Stimulated activated CD8-positive, alpha-beta memory T cell treated with anti-CD3 and anti-CD28 coated beads, Interleukin-12 subunit alpha, Interleukin-12 subunit beta, amount 100 ng/mL, for 24 hours (primary cell): Measurements from ENCODE around the gene OSBP2.

Experiments
- DNase-seq: peaks from one replicate; pipeline ENCODE4 v3.0.0-alpha.2; 2020; ENCODE audit errors: extremely low read depth

Gene OSBP2

DNA sequence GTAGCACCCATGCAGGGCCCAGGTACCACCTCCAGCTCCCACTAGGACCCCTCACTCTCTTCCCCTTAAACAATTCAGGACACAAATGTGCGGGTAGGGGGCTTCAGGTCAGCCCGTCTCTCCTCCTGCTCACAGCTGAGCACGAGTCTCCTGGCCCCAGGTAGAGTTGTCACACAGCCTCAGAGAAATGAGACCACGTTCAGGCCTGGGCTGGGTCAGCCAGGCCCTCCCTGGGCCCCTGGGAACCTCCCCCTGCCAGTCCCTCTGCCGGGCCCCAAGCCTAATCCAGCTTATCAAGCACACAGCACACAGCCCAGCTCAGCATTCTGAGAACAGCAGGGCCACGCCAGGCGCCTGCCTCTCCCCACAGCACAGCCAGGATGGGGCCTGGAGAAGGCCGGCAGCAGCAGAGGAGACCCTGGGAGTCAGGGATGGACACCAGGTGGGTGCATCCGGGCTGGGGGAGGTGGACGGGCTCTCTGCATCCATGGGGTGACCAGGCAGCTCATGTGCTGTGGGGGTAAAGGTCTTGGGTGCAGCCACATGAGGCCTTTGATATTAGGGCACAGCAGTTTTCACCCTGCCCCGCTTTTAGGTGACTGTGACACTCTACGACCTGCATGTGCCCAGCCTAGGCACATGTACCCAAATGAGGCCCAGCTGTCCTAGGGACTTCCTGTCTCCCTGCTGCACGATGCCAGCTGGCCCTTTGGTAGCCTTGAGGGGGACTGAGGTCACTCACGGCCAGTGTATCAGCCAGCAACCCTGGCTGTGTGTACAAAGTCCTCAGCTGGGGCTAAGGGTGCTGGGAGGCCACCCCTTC is 186.9 kb downstream of the OSBP2 start:
- no peak for DNase-seq

DNA sequence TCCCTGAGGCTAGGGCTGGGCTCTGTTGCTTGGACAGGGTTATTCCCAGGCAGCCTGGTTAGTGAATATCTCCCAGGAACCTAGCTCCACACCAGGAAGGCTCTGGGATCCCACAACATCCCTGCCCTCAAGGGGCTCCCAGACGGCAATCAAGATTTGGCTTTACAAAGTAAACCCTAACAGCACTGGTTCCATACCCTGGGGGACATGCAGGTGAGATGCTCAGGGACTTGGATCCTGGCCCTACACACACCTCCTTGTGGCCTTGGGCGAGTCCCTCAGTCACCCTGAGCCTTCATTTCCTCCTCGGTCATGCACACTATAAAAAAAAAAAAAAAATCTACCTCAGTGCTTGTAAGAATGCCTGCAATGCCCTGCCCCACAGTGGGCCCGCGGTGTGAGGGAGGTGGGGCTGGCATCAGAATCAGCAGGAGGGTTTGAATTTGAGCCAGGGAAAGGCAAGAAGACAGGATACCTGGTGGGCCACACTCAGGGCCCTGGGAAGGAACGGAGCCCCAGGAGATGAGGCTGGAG is 187.6 kb downstream of the OSBP2 start:
- no peak for DNase-seq

DNA sequence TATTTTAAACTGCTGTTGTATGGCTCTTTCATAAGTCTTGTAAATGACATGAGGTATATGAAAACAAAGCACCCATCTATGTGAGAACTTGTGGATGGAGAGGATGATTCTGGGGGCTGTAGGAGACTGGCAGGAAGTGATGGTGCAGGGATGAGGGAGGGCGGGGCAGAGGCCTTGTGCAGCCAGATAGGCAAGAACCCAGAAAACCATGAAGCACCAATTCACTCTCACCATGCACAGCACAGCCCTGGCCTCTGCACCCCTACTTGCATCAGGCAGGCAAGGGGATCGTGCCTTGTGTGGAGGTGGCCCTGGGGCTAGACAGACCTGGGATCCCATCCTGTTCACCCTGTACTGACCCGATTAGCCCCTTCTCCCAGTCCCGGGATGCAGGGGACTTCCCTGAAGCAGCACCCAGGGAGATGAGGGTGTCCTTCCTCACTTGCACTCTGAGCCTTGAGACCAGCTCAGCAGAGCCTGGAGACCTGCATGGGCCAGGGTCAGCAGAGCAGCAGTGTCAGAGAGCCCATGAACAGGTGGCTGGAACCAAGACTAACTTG is 188.4 kb downstream of the OSBP2 start:
- no peak for DNase-seq

DNA sequence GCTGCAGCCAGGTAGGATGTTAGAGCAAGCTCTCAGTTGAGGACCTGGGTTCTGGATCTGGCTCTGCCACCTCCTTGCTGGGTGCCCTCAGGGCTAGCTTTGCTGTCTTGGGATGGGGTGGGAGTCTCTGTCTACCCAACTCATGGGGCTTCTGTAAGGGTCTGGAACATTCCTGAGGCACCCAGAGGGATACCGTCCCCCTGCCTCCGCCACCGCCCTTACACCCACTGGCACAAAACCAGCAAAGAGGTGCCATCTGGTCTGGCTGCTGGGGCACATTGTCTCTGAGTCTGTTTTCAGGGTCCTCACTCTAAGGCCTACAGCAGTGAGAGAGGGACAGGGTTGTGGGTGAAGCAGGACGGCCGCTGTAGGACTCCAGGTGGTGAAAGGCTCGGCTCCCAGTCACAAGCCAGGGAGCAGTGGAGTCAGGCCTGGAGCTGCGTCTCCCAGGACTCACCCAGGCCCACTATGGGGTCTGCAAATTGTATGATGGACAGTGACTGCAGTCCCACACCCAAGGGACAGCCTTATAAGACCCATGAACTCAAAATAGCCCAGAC is 189.0 kb downstream of the OSBP2 start:
- DNase-seq: no peak

DNA sequence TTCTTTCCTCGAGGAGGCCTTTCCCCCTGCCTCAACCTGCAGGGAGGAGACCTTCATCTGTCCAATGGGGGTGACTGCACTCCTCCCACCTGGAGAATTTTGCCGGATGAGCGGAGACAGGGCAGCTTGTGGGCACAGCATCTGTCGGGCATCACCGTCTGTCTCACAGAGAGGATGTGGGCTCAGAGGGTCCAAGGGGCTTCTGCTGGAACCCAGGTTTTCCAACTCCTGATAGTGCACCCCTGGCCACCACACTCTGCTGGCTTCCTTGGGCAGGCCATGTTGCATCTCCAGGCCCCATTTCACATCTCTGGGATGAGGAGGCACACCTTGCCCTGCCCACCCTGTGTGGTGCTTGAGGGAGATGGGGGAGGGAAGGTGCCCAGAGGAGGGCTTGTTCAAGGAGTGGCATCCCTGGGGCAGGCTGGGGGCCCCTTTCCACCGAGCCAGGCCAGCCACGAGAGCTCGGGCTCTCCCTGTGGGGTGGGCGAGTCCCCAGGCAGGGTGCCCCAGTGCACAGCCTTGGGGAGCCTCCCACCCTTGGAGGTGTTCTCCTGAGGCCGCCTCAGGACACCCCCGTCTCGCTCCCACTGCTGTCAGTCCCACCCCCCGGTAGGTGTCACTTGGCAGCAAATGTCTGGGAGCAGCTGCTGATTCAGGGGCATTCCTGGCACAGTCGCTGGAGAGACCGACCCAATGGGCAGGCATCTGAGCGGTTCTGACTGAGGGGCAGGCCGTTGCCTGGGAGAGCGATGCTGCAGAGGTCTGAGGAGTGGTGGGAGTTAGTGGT is 189.7 kb downstream of the OSBP2 start:
- DNase-seq: no peak

DNA sequence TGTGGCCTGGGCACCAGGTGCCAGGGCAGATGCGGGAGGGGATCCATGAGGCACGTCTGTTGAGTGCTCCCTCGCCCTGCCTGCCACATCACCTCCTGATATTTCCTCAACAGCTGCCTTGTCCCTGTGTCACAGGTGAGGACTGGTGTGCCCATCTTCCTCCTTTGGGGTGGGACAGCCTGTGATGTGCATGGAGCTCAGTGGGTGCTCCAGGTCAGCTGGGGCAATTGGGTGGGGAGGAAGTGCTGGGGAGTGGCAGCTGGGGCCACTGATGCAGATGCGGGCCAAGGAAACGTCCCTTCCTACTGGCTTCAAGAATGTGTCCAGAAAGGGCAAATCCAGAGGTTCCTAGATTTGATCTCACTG is 190.3 kb downstream of the OSBP2 start:
- no peak for DNase-seq

DNA sequence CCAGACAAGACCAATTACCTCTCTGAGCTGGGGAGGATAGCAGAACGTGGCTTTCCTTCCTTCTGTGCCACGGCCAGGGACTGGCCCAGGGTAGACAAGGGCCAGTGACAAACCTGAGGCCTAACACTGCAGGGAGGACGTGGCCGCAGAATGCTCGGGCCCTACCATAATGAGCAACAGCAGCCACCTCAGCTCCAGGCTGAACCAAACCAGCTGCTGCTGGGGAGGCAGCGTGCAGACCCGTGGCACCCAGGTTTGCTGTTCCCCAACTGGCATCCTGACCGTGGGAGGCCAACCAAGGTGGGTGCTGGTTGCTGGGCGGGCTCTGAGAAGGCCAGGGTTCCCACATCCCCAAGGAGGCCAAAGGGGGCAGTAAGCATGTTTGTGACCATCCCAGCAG is 190.9 kb downstream of the OSBP2 start:
- no peak for DNase-seq

DNA sequence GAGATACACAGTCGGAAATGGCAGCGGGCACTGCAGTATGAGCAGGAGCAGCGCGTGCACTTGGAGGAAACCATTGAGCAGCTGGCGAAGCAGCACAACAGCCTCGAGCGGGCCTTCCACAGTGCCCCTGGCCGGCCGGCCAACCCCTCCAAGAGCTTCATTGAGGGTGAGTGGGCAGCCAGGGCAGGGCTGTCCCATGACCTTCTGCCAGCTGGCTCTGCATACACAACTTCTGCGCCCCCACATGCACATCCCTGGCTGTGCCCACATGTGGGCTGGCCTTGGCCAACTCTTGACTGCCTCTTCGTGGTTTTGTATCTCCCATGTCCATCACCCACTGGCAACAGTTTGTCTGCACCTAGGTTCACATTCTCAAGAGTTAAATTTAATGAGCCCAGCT is 192.8 kb downstream of the OSBP2 start:
- DNase-seq: no peak

DNA sequence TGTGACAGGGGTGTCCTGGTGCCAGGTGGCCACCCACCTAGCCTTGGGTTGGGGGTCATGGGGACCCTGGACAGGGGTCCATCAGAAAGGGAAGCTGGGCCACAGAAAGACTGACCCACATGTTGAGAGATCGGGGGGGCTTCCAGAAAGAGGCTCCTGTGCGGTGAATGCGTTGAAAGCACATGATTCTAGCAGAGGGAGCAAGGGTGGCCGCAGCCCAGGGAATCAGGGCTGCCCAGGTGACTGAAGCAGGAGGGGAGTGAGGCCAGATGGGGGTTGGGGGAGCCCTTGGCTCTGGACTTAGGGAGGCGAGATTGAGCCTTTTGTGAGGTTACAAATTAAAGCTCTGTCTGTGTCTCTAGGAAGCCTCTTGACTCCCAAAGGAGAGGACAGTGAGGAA is 193.2 kb downstream of the OSBP2 start:
- DNase-seq: no peak

DNA sequence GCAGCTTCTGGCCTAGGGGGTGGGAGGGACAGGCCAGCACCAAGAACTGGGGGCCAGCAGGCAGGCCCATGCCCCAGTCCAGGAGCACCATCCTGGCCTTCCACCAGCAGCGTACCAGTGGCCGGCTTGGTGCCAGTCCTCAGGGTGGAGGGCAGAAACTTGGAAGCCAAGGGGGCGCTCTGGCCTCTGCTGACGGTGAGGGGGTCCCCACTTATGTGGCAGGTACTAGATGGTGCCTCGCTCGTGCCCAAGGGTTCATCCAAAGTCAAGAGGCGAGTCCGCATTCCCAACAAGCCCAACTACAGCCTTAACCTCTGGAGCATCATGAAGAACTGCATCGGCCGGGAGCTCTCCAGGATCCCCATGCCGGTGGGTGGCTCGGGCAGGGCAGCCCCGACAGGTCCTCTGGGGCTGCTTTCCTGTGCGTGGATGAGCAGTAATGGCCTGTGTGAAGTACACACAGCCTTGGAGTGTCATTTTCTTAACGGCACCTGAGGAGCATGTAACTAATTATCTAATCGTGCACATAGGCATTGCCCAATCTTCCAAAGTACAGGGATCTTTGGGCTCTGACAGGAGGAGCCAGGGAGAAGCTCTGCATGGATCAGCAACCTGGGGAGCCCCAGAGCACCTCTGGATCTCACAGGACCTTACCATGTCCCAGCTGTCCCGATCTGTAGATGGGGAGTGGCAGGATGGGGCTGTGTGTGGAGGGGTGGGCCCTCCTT is 194.8 kb downstream of the OSBP2 start:
- no peak for DNase-seq

DNA sequence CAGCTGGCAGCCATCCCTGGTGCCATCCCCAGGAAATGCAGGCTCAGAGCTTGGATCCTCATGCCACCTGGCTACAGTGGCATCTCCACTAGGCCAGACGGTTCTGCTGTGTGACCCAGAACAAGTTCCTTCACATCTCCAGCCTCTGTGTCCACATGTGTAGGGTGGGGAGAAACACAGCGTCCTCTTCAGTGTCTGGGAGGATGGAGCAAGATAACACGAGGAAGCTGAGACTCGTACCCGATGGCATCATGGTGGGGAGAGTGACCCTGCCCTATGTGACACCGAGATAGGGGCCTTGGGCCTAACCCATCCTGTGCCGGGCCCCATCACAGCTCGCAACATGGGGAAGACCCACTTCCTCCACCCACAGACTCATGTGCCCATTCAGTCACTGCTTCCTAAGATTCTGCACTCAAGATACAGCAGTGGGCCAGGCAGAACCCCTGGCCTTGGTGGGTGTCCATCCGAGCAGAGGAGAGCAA is 195.4 kb downstream of the OSBP2 start:
- no peak for DNase-seq

DNA sequence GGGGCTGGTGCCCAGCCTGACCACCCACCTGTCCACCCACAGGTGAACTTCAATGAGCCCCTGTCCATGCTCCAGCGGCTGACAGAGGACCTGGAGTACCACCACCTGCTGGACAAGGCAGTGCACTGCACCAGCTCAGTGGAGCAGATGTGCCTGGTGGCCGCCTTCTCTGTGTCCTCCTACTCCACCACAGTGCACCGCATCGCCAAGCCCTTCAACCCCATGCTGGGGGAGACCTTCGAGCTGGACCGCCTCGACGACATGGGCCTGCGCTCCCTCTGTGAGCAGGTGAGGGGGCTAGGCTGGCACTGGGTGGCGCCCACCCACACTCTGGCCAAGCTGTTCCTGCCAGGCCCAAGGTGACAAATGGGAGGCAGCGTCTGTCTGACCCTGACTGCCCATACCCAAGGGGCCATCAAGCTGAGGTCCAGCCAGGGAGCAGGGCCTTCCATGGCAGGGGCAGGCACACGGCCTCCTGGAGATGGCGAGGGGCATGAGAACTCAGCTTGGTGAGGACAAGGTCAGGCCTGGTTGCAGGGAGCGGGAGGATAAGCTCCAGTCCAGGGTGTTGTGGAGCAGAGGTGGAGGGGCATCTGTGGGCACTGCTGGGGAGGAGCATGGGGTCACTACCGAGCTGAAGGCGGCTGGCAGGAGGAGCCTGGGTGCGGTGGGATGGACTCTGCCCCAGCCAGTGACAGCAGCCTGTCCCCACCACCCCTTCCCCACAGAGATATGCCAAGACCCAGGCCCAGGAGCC is 196.2 kb downstream of the OSBP2 start:
- no peak for DNase-seq

DNA sequence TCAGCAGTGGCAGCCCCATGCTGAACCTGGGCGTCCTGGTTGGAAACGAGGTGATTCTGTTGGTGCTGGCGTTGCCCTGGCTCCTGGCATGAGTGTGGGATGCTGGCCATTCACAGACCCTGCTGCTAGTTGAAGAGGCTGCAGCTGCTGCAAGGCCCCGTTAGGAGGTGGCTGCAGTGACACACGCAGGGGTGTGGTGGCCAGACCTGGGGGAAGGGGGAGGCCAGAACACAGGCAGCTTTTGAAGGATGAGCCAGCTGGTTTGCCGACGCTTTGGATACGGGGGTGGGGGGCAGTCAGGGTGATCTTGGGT is 196.7 kb downstream of the OSBP2 start:
- DNase-seq: no peak

DNA sequence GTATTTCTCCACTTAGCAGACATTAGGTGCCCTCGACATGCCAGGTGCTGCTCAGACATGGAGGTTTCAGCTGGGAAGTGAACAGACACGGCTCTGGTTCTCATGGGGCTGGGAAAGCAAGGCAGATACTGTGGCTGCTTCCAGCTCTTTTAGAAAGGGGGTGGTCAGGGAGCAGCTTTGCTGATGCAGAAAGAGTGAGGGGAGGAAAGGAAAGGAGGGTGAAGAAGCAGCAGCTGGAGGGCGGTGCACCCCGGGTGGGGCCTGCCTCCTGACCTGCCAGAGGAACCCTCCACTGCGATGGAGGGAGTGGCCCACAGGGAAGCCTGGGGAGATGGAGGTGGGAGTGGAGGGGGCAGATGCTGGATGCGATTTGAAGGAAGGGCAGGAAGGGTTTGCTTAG is 197.1 kb downstream of the OSBP2 start:
- DNase-seq: no peak

DNA sequence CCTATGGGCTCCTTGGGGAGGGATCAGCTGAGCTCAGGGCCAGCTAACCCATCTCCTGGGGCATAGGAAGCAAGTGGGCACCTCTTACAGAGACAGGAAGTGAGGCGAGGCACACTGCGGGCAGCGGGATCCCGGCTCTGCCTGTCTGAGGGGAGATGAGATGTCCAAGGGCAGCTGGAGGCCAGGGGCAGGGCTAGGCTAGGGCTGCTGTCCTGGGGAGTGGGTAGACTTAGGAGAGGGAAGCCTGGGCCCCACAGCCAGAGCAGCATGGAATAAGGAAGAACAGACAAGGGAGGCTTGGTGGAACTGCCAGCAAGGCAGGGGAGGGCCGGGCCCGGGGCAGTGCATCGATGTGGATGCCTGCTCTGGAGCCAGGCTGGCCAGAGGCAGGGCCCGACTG is 197.6 kb downstream of the OSBP2 start:
- no peak for DNase-seq

DNA sequence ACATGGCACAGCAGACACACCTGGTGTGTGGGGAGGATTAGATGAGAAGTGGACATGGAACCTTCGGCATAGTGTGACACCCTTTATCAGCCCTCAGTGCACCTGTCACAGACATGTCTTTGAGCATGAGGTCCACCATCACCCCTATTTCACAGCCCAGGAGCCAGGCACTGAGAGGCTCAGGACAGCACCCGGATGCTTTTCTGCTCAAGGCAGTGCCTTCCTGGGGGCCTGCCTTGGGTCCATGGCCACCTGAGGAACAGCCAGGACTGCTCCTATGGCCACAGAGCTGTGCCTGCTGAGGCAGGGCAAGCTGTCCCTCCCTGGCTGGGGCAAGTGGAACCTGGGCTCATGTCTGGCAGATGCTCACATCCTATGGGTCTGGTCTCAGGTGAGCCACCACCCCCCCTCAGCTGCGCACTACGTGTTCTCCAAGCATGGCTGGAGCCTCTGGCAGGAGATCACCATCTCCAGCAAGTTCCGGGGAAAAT is 198.1 kb downstream of the OSBP2 start:
- no peak for DNase-seq

DNA sequence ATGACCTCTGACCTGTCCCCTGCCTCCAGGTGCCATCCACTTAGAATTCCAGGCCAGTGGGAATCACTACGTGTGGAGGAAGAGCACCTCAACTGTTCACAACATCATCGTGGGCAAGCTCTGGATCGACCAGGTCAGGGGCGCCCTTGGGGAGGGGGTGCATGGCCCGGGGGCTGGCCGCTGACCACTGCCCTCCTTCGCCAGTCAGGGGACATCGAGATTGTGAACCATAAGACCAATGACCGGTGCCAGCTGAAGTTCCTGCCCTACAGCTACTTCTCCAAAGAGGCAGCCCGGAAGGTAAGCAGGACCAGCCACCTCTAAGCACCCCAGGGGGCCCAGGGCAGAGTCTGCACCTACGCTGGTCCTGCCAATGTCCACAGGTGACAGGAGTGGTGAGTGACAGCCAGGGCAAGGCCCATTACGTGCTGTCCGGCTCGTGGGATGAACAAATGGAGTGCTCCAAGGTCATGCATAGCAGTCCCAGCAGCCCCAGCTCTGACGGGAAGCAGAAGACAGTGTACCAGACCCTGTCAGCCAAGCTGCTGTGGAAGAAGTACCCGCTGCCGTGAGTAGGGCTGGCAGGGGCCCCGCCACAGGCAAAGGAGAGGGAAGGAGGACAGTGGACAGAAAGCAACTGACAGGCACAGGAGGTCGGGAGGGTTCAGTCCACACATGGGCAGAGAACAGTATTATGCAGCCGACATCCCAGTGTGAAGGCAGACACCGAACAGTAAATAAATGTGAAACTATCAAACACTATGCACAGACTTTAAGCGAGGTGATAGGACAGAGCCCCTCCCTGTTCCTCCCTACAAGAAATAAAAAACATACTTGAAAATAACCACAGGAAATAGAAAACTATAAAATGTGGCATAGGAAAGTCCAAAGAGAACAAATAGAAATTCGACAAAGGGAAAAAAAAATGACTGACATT is 199.0 kb downstream of the OSBP2 start:
- no peak for DNase-seq

DNA sequence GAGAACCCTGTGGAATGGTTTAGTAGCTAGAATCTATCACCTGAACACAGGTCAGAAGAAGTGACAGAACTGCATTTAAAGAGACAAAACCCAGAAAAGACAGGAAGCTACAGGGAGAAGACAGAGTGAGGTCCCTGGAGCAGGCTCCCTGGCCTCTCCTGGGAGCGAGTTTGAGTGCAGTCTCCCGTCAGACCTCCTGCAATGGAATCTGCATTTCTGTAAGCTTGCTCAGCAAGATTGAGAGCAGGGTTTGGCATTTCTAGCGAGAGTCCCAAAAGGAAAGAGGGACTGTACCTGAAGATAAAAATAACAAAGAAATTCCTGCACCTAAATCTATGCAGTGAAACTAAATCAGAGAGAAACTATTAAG is 199.7 kb downstream of the OSBP2 start:
- no peak for DNase-seq

DNA sequence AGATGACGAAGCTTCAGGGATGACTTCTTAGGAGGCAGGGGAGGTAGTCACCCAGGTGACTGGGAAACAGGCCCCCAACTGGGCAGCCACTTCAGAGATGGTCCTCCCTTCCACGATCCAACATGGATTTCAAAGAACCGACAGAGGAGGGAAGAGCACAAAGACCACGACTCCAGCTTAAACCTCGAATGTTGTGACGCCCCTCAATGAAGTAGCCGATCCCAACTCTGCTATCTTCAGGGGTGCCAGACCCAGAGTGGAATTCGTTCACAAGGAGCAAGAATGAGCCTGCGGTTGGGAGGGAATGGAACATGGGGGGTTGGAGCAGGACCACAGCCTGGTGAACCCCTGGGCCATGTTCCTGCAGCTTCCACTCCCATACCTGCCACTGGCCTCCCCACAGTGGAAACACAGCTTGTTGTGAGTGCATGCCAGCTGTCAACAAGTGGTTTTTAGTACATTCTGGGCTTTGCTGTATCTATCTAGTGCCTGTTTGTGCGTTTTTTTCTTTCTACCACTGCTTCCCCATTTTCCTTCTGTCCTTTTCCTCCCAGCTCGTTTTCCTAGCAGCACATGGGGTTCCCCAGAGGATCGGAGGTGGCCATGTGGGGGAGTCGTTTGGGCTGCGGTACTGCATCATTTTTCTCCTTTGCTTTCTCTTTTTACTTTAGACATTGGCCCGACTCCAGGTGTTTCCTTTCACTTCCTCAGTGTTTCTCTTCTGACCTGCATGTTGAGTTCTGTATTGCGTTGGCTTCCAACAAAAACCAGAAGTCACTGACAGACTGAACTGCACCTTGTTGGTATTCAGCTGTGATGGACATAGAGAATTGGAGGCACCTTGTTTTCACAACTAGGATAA is 208.1 kb downstream of the OSBP2 start:
- DNase-seq: no peak
